Neural progenitor cell (in vitro differentiated cells): ENCODE data around the gene BRAT1.

Experiments
- CTCF ChIP-seq: fragments of 200-600 bp; sonication (generic); IDR thresholded peaks from 2 replicates; pipeline ENCODE4 v1.5.1; 2017; ENCODE audit warnings: antibody characterized with exemption, mild to moderate bottlenecking
- EZH2 ChIP-seq: fragments of 200-600 bp; sonication (generic); IDR thresholded peaks from 2 replicates; pipeline ENCODE4 v1.6.1; 2017; ENCODE audit warnings: antibody characterized with exemption, mild to moderate bottlenecking, moderate library complexity
- EZH2phosphoT487 ChIP-seq: fragments of 200-600 bp; sonication (generic); IDR thresholded peaks from 2 replicates; pipeline ENCODE4 v1.6.1; 2017; ENCODE audit warnings: antibody characterized with exemption

- TF ChIP-seq CTCF = no peak
- TF ChIP-seq EZH2 = no peak
- TF ChIP-seq EZH2phosphoT487 = no peak
These were observed 58.3 kb downstream of the BRAT1 start for GRCh38 chr7:2497065-2497464.
